ENCODE results near the gene RBM6. TPM values are rescaled to one million over a fixed set of nuclear protein-coding genes. Genes with fewer than 3 reads are reported as not detected.

The RBM6 gene
- total RNA-seq, 1 experiment from 2014 or later = 118 TPM

- Mint-ChIP-seq H3K27ac (no peak overlapping the region), H3K9me3 (no peaks in the 10 kb centered on the region), H3K4me3 (no peak overlapping the region), H3K36me3 (peaks cover 39% of the 10 kb centered on the region), H3K27me3 (ENCODE audit: low read depth) (no peaks in the 10 kb centered on the region), H3K4me1 (peaks cover 16% of the 10 kb centered on the region)
- POLR2A ChIA-PET = no interaction called here
- no peak for DNase-seq (ENCODE audit: low spot score)
- CTCF ChIA-PET = no interaction called here
- ATAC-seq = no peak
- TF ChIP-seq ZBTB43 (CRISPR knock-in tag; IDR thresholded peaks at IDR 0.05) (no peak), NFE2L1 (CRISPR knock-in tag; IDR thresholded peaks at IDR 0.05) (no peak), NR1H2 (CRISPR knock-in tag; IDR thresholded peaks at IDR 0.05) (no peak), MLX (CRISPR knock-in tag; IDR thresholded peaks at IDR 0.05) (no peak), TEAD4 (CRISPR knock-in tag; IDR thresholded peaks at IDR 0.05) (no peak), ESRRA (CRISPR knock-in tag; IDR thresholded peaks at IDR 0.05; ENCODE audit: borderline replicate concordance) (no peak), GABPB1 (CRISPR knock-in tag; IDR thresholded peaks at IDR 0.05) (no peak), ZNF423 (CRISPR knock-in tag; IDR thresholded peaks at IDR 0.05) (no peak)
- TF ChIP-seq, protein P1, sequence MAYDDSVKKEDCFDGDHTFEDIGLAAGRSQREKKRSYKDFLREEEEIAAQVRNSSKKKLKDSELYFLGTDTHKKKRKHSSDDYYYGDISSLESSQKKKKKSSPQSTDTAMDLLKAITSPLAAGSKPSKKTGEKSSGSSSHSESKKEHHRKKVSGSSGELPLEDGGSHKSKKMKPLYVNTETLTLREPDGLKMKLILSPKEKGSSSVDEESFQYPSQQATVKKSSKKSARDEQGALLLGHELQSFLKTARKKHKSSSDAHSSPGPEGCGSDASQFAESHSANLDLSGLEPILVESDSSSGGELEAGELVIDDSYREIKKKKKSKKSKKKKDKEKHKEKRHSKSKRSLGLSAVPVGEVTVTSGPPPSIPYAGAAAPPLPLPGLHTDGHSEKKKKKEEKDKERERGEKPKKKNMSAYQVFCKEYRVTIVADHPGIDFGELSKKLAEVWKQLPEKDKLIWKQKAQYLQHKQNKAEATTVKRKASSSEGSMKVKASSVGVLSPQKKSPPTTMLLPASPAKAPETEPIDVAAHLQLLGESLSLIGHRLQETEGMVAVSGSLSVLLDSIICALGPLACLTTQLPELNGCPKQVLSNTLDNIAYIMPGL (CRISPR knock-in tag; IDR thresholded peaks at IDR 0.05) = no peak
- TF ChIP-seq, protein P2, sequence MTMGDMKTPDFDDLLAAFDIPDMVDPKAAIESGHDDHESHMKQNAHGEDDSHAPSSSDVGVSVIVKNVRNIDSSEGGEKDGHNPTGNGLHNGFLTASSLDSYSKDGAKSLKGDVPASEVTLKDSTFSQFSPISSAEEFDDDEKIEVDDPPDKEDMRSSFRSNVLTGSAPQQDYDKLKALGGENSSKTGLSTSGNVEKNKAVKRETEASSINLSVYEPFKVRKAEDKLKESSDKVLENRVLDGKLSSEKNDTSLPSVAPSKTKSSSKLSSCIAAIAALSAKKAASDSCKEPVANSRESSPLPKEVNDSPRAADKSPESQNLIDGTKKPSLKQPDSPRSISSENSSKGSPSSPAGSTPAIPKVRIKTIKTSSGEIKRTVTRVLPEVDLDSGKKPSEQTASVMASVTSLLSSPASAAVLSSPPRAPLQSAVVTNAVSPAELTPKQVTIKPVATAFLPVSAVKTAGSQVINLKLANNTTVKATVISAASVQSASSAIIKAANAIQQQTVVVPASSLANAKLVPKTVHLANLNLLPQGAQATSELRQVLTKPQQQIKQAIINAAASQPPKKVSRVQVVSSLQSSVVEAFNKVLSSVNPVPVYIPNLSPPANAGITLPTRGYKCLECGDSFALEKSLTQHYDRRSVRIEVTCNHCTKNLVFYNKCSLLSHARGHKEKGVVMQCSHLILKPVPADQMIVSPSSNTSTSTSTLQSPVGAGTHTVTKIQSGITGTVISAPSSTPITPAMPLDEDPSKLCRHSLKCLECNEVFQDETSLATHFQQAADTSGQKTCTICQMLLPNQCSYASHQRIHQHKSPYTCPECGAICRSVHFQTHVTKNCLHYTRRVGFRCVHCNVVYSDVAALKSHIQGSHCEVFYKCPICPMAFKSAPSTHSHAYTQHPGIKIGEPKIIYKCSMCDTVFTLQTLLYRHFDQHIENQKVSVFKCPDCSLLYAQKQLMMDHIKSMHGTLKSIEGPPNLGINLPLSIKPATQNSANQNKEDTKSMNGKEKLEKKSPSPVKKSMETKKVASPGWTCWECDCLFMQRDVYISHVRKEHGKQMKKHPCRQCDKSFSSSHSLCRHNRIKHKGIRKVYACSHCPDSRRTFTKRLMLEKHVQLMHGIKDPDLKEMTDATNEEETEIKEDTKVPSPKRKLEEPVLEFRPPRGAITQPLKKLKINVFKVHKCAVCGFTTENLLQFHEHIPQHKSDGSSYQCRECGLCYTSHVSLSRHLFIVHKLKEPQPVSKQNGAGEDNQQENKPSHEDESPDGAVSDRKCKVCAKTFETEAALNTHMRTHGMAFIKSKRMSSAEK (CRISPR knock-in tag; IDR thresholded peaks at IDR 0.05; ENCODE audit: borderline replicate concordance) = no peak
- TF ChIP-seq, protein P3, sequence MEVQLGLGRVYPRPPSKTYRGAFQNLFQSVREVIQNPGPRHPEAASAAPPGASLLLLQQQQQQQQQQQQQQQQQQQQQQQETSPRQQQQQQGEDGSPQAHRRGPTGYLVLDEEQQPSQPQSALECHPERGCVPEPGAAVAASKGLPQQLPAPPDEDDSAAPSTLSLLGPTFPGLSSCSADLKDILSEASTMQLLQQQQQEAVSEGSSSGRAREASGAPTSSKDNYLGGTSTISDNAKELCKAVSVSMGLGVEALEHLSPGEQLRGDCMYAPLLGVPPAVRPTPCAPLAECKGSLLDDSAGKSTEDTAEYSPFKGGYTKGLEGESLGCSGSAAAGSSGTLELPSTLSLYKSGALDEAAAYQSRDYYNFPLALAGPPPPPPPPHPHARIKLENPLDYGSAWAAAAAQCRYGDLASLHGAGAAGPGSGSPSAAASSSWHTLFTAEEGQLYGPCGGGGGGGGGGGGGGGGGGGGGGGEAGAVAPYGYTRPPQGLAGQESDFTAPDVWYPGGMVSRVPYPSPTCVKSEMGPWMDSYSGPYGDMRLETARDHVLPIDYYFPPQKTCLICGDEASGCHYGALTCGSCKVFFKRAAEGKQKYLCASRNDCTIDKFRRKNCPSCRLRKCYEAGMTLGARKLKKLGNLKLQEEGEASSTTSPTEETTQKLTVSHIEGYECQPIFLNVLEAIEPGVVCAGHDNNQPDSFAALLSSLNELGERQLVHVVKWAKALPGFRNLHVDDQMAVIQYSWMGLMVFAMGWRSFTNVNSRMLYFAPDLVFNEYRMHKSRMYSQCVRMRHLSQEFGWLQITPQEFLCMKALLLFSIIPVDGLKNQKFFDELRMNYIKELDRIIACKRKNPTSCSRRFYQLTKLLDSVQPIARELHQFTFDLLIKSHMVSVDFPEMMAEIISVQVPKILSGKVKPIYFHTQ (CRISPR knock-in tag; IDR thresholded peaks at IDR 0.05) = no peak
- TF ChIP-seq, protein P4, sequence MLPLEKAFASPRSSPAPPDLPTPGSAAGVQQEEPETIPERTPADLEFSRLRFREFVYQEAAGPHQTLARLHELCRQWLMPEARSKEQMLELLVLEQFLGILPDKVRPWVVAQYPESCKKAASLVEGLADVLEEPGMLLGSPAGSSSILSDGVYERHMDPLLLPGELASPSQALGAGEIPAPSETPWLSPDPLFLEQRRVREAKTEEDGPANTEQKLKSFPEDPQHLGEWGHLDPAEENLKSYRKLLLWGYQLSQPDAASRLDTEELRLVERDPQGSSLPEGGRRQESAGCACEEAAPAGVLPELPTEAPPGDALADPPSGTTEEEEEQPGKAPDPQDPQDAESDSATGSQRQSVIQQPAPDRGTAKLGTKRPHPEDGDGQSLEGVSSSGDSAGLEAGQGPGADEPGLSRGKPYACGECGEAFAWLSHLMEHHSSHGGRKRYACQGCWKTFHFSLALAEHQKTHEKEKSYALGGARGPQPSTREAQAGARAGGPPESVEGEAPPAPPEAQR (CRISPR knock-in tag; IDR thresholded peaks at IDR 0.05) = no peak
These were observed 61.6 kb downstream of the RBM6 start for GRCh38 chr3:50001511-50001910.

- no peak for TF ChIP-seq NFYB (CRISPR knock-in tag; conservative IDR thresholded peaks at IDR 0.05; ENCODE audit: low read depth)
- TF ChIP-seq, protein P5, sequence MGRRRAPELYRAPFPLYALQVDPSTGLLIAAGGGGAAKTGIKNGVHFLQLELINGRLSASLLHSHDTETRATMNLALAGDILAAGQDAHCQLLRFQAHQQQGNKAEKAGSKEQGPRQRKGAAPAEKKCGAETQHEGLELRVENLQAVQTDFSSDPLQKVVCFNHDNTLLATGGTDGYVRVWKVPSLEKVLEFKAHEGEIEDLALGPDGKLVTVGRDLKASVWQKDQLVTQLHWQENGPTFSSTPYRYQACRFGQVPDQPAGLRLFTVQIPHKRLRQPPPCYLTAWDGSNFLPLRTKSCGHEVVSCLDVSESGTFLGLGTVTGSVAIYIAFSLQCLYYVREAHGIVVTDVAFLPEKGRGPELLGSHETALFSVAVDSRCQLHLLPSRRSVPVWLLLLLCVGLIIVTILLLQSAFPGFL (CRISPR knock-in tag; IDR thresholded peaks at IDR 0.05; ENCODE audit: borderline replicate concordance) = no peak
- no peak for TF ChIP-seq TEAD1 (CRISPR knock-in tag; IDR thresholded peaks at IDR 0.05)
- TF ChIP-seq SMAD4 (CRISPR knock-in tag; IDR thresholded peaks at IDR 0.05) = no peak
- H3K27ac Mint-ChIP-seq = 0 out of 2 replicates have a peak overlapping the region, but pooled peaks have one; percentile 40
These were observed 63.3 kb downstream of the RBM6 start for GRCh38 chr3:50003216-50003615.

More at GRCh38 chr3:50003216-50003615, 63.3 kb downstream of the RBM6 start:
- Mint-ChIP-seq H3K27me3 (ENCODE audit: low read depth) (no peaks in the 10 kb centered on the region), H3K9me3 (no peaks in the 10 kb centered on the region), H3K4me3 (no peak overlapping the region), H3K4me1 (peaks cover 12% of the 10 kb centered on the region), H3K36me3 (peaks cover 42% of the 10 kb centered on the region)
- DNase-seq (ENCODE audit: low spot score) (no peak), ATAC-seq (no peak)
- ChIA-PET CTCF (no interaction called here), POLR2A (no interaction called here)
